H1 (cell line): ENCODE data around the gene SLC9C1. TPM values are rescaled to one million over a fixed set of nuclear protein-coding genes. Genes with fewer than 3 reads are reported as not detected.

Source experiments
- BCL11A ChIP-seq, 2 experiments: IDR thresholded peaks; one replicate each; pipeline ENCODE4 v1.6.1; 2011; ENCODE audit warnings: low read depth in 2 of 2, low read length in 2 of 2, mild to moderate bottlenecking in 2 of 2
- BRCA1 ChIP-seq: IDR thresholded peaks from 2 replicates; pipeline ENCODE4 v1.6.1; 2012; ENCODE audit warnings: low read depth, low read length, improper control_type of control experiment
- CHD7 ChIP-seq: fragments of 300-600 bp; sonication (generic); IDR thresholded peaks from 2 replicates; pipeline ENCODE4 v1.7.1; 2012; ENCODE audit warnings: low read length, moderate library complexity, mild to moderate bottlenecking, inconsistent platforms; ENCODE audit not compliant: insufficient replicate concordance
- EP300 ChIP-seq, 2 experiments: IDR thresholded peaks; 1 replicate in 1 of 2; 2 replicates in 1 of 2; pipeline ENCODE4 v1.6.1; 2011 to 2012; ENCODE audit warnings: low read depth in 2 of 2, low read length in 2 of 2, mild to moderate bottlenecking in 2 of 2, borderline replicate concordance in 1 of 2, inconsistent platforms in 1 of 2, moderate library complexity in 1 of 2
- POU5F1 ChIP-seq: IDR thresholded peaks from 2 replicates; pipeline ENCODE4 v1.6.1; 2011; ENCODE audit warnings: low read depth, mild to moderate bottlenecking, low read length, moderate library complexity
- SRF ChIP-seq: IDR thresholded peaks from 2 replicates; pipeline ENCODE4 v1.6.1; 2011; ENCODE audit warnings: mild to moderate bottlenecking, low read depth, low read length, moderate library complexity
- TAF1 ChIP-seq: IDR thresholded peaks from 2 replicates; pipeline ENCODE4 v1.6.1; 2011; ENCODE audit warnings: mild to moderate bottlenecking, low read depth, low read length
- polyA plus RNA-seq, 7 experiments: library from polyadenylated mRNA; depleted of rRNA in 3 of 7; stranded (reverse) in 5 of 7; unstranded in 2 of 7; fragments of >200 nt in 5 of 7; fragments of 200-250 nt in 2 of 7; gene quantifications; 1 replicate in 5 of 7; 2 replicates in 1 of 7; 4 replicates in 1 of 7; pipeline versions ENCODE4 v1.2.1 to v1.2.3, GENCODE V29; 2011 to 2013; ENCODE audit warnings: missing spikeins in 2 of 7, mixed read lengths in 2 of 7
- total RNA-seq: library from RNA; stranded (reverse); fragmentation: NEBNext Ultra II Directional; extraction: Animal tissue kit (Norgen Biotek cat#: 25700); gene quantifications from 2 replicates; pipeline ENCODE4 v1.2.1, GENCODE V29; 2021

Gene SLC9C1
- total and polyA plus RNA-seq, 2 of the 8 experiments (the other 6 are each of a cell fraction or from before 2014, with no cell fraction given): 0.15 to 0.24 TPM

DNA sequence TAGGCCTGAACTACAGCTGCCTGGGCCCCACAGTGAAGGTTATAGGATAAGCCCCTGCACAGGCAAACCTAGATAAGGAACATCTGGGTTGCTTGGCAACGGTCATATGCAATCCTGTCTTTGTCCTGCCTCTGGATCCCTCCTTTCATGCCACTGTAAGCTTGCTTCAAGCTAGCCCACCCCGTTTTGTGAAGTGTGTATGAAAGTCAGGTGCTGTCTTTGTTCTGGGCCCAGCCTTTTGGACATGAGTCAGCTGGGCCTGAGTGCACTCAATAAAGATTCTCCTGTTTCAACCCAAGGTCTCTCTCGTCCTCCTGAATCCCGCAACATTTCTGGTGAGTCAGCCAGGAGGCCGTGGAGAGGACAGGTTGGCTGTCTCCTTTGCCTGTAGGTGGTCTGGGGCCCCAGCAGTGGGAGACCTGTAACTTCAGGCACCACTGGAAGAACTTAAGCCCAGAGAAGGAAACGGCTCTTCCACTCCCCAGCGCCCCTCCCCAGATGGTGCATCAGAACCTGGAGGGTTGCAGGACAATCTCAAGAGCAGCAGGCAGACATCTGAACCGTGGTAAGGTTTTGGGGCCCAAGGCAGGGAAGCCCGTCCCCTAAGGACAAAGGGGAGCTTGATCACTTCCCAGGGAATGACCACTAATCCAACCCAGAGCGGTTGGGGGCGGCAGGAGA, 8.3 kb upstream of the SLC9C1 start (continued):
- no peak for TF ChIP-seq CHD7
- no peak for TF ChIP-seq TAF1
- TF ChIP-seq BCL11A (IDR thresholded peaks at IDR 0.05; ENCODE audit: low read depth in 2 of 2, low read length in 2 of 2): no peak
- no peak for TF ChIP-seq BRCA1
- no peak for TF ChIP-seq SRF
- TF ChIP-seq POU5F1: no peak
- peak in 1 of 2 experiments; percentile 69; a peak in 1 of 3 replicates for TF ChIP-seq EP300 (IDR thresholded peaks at IDR 0.05; ENCODE audit: borderline replicate concordance in 1 of 2, low read depth in 2 of 2, low read length in 2 of 2)
